Fibroblast of mammary gland (primary cell): Measurements from ENCODE around the gene TMEM229B.

Source experiments
- DNase-seq: peaks from one replicate; pipeline ENCODE4 v3.0.0-alpha.2; 2010; ENCODE audit warnings: low read depth
- H3K4me3 ChIP-seq: 2 replicates; pipeline ENCODE4 v1.5.1; 2011; ENCODE audit warnings: low read depth, mild to moderate bottlenecking, low read length, moderate library complexity; ENCODE audit not compliant: control insufficient read depth
- CTCF ChIP-seq: conservative IDR thresholded peaks from 2 replicates; pipeline ENCODE4 v1.5.1; 2011; ENCODE audit warnings: low read depth, low read length, inconsistent platforms; ENCODE audit not compliant: control insufficient read depth, insufficient read depth

TMEM229B gene

GRCh38 chr14:67500981-67501380 is 12.5 kb upstream of the TMEM229B start:
- no peak for TF ChIP-seq CTCF
- DNase-seq, result no peak
- no peak overlapping the region for H3K4me3 ChIP-seq

- TF ChIP-seq CTCF, result no peak
- H3K4me3 ChIP-seq, result no peak overlapping the region
- DNase-seq, result no peak
These were observed 9.2 kb upstream of the TMEM229B start for GRCh38 chr14:67497716-67498115.

- no peak for DNase-seq
- TF ChIP-seq CTCF, result no peak
- H3K4me3 ChIP-seq, result no peak overlapping the region
These were observed 8.7 kb upstream of the TMEM229B start for GRCh38 chr14:67497216-67497615.

- no peak overlapping the region for H3K4me3 ChIP-seq
- no peak for TF ChIP-seq CTCF
- no peak for DNase-seq
These were observed 7.3 kb upstream of the TMEM229B start for GRCh38 chr14:67495827-67496226.

GRCh38 chr14:67493092-67493717 is 4.7 kb upstream of the TMEM229B start:
- no peak for TF ChIP-seq CTCF
- DNase-seq, result no peak
- no peak overlapping the region for H3K4me3 ChIP-seq

GRCh38 chr14:67492538-67492937 is 4.0 kb upstream of the TMEM229B start:
- TF ChIP-seq CTCF, result no peak
- no peak for DNase-seq
- no peak overlapping the region for H3K4me3 ChIP-seq
